NCI-H345 treated with DMSO at 0.1 percent for 48 hours (cell line): Measurements from ENCODE around the gene INAFM2.
A peak's percentile ranks its signal among the peaks of the same experiment; 100 is the strongest.

Experiments
- DNase-seq: peaks from one replicate; lab custom pipeline; 2025; ENCODE audit not compliant: unreplicated experiment; lab: John Stamatoyannopoulos, UW

INAFM2 gene

GRCh38 chr15:40323239-40323952, at the start of gene INAFM2:
Gene INAFM2 (plus strand): TSS chr15:40323692. CDS start chr15:40324056, 364 bp downstream.
- peak; percentile 54 for DNase-seq

DNA sequence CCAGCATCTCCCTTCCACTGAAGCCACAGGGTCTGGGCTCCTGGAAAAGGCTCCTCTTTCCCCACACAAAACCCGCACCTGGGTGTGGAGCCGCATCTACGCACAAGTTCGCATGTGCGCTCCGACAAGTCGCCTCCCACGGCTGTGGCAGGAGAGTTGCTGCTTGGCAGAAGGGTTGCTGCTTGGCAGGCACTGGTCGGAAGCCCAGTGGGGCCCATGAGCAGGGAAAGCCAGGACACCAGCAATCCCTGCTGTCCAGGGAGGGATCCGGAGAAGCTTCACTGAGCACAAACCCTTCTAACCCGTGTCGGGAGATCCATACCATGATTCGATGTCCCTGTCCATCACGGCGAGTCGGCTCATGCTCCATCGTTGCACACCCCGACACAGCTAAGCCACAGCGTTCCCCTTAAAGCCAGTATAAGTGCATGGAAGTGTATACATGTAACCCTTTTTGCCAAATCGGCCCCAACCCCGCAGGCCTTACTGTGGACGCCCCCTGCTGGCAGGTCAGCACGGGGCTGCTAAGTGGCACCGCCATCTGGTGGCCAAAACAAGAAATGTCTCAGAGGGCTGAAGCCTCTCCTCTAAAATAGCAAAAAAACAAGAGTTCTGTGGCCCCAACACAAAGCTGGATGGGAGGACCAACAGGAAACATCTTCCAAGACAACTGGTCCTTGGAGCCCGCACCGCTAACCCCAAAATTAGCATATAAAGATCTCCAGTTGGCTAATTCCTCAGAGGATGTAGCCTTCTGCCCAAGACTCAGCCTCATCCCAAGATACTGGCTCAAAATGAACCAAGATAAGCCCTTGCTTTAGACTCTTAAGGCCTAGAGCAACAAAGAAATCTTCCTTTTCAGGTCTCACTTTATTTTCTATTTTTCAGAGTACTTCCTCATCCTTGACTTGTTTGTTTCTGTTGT, 48.9 kb upstream of the INAFM2 start:
- peak; percentile 61 for DNase-seq

DNA sequence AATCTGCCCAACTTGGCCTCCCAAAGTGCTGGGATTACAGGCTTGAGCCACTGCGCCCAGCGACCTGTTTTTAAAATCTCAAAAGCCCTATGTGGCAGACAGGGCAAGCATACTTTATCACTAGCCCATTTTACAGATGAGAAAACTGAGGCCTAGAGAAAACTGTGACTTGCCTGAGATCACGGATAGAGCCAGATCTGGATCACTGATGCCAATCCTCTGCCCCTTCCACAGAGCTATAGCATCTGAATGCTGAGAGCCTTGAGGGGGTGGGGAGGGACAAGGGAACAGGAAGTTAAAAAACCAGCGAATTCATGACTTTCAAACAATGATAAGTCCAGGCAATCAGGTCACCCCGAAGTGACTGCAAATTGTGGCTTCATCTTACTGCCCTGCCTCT, 48.0 kb upstream of the INAFM2 start:
- no peak for DNase-seq

GRCh38 chr15:40275954-40276353, 47.5 kb upstream of the INAFM2 start:
- DNase-seq, result no peak

DNA sequence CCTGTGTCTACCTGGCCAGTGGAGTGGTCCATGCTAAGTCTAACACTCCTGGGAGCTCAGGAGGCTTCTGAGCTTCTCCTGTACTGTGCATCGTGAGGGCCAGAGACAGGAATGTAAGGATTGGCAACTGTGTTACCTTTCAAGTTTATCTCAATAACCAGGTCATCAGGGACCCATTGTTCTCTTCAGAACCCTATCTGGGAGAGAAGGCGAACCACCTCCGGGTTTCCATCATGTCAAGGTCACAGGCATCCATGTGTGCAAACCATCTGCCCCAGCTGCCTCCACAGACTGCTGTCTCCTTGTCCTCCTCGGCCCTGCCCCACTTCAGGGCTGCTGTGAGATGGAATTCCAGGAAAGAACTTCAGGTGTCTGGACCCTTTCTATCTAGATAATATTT, 46.6 kb upstream of the INAFM2 start:
- no peak for DNase-seq

- no peak for DNase-seq
Measured at GRCh38 chr15:40277471-40277870, 46.0 kb upstream of the INAFM2 start.

- no peak for DNase-seq
Measured at GRCh38 chr15:40278026-40278425, 45.5 kb upstream of the INAFM2 start.

DNA sequence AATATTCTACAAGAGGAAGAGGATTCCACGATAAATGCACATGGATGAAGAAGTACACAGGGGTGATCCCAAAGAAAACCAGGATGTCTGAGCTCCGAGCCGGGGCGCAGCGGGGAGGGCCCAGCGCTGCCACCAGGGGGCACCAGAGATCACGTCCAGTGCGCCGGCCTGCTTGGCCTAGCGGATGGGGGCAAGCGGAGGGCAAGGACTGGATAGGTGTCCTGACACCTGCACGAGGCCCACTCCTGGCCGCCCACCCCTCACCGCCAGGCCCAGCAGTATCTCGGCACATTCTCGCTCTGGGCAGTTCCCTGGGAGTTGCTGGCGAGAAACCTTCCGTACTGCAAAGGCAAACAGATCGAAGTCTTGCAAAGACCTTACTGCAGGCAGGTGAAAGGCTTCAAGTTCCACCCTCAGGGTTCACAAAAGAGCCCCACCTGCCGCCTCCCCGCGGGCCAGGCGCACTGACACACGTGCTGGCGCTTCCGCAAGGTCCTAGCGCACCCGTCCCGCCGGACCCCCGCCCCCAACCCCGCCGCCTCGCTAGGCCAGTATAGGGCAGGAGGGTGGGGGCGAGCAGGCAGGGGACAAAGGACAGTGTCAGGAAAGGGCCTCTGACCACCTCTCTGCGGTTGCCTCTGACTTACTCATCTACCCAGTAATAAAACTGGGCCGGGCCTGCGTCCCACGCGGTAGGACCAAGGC, 43.9 kb upstream of the INAFM2 start:
- peak; percentile 21 for DNase-seq

GRCh38 chr15:40280260-40281056, 43.0 kb upstream of the INAFM2 start:
- no peak for DNase-seq

DNA sequence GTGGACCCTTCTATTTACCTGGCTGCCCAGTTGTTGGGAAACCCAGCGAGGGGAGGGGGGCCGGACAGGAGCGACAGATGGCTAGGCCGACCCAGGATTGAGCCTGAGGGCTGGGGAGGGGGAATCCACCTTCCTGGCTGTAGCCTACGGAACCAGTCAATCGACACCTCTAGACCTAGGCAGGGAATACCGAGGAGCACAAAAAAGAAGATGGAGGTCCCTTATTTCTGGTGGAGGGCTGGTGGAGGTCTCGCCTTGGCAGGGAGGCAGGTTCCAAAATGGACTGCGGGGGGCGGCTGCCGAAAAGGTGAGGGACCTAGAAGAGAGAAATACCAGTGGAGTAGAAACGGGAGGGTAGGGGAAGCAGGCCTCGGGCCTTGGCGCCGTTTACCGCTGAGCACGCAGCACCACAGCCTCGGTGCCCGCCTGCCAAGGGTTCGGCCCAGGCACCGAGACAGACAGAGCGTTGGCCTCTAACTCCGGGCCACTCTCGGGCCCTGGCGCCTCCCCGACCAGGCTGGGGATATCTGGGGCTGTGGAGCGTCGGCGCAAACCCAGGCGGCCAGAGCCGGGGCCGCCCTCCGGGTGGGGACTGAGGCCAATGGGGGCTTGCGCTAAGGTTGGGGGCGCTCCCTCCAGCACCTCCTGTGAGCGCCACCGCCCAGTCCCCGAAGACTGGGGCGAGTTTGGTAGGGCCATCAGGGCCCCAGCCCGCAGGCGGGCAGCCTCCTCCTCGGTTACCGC, 42.3 kb upstream of the INAFM2 start:
- no peak for DNase-seq

GRCh38 chr15:40281801-40282146, 41.7 kb upstream of the INAFM2 start:
- DNase-seq, result no peak

DNA sequence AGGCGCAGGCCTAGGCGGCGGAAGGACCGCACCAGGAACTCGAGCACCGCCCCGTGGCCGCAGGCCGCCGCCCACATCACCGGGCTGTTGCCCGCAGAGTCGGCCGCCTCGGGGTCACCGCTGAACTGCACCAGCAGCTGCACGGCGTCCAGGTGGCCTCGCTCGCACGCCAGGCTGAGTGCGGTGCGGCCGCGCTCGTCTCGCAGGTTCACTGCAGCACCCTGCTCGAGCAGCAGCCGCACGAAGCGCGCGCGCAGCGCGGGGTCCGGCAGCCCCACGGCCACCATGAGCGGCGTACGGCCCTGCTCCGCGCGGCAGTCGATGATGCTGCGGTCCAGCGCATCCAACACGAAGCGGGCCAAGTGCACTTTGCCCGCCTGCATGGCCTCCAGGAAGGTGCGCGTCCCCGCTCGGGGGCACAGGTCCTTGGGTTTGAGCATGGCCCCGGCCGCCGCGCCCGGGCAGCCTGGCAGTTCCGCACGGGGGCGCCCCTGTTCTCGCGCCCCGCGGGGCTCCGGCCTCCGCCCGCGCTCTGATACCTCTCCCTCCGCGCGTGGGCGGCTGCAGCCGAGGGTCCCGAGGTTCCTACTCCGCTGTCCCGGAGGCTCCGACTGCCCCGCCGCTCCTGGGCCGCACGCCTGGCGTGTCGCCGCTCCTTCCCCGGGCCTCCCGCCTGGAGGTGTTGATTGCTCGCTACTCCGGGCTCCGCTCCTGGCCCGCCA, 41.2 kb upstream of the INAFM2 start:
- no peak for DNase-seq

DNA sequence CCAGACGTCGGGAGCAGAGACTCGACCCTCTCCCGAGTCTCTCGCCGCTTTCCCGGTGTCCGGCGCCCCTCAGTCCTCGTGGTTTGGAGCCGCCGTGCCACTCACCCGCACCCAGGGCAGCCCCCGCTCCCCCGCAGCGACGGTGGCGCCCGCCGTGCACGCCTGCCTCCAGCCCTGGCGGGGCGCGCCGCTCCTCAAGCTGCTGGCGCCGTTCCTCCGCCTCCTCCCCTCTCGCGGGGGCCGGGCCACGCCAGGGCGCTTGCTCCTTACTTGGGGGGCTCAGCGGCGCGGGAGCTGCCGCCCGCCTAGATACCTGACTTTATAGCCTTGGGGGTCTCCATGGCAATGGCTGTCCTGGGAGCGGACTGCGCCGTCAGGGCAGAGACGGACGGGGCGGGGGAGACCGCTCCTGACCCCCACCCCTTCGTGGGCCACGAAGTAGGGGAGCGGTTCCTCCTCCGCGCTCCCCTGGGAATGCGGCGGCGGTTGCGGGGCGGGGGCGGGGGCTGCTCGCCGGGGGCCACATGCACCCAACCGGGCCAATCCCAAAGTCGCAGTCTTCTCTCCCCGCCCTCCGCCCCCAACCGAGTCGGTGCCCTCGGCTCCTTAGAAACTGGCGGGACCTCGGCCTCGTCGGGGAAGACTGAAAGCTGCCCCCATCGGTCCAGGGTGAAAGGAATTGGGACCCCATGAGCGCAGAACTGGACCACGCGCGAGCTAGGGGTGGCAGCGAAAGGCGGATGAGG, 40.5 kb upstream of the INAFM2 start, which contains the start of gene ANKRD63:
Gene ANKRD63 (minus strand): TSS at position 196 of the 746 bp plus-strand sequence. CDS start 478 bp downstream, outside the sequence.
- DNase-seq, result no peak

DNA sequence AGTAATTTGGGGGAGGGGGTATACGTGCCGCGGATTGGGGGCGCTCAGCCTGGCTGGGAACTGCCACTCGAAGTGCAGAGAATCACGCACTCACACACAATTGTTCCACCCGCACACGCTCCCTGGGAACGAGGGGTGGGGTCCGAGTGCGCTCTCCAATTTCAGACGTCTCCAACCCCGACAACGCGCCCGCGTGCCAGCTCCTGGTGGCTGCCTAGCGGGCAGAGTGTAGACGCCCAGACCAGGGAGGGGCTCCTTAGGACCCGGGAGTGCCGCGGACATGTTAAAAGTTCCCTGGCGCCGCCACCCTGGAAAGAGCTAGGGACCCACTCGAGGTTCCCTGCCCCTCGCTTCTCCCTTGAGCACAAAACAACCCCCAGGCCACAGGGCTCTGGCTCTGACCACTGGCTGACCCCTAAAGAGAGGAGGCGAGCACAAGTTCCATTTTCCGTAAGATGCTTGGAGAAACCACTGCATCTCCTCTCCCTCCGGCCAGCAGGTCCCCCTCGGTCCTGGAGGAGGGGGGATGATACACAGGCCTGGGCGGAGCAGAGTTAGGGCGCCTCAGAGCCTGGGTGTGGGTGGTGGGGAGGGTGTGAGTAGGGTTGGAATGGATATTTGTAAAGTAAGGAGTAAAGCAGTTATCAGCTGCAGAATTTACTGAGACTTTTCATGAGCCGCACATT, 39.7 kb upstream of the INAFM2 start:
- DNase-seq, result no peak

DNA sequence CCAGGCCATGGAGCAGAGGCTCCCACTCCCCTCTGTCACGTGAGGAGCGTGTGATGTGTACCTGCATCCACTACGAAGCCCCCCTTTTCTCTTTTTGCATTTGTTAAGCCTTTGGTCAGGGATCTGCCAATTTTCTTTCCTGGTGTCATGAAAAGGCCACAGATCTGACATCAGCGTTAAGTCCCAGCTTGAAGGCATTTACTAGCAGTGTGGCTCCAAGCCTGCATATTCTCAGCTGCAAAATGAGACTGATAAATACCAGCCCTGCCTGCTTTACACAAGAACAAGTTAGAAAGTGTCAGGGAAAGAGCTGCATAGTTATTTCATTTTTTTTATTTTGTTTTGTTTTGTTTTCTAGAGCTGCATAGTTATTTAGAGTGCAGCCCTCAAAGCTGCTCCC, 38.3 kb upstream of the INAFM2 start:
- DNase-seq, result no peak

DNA sequence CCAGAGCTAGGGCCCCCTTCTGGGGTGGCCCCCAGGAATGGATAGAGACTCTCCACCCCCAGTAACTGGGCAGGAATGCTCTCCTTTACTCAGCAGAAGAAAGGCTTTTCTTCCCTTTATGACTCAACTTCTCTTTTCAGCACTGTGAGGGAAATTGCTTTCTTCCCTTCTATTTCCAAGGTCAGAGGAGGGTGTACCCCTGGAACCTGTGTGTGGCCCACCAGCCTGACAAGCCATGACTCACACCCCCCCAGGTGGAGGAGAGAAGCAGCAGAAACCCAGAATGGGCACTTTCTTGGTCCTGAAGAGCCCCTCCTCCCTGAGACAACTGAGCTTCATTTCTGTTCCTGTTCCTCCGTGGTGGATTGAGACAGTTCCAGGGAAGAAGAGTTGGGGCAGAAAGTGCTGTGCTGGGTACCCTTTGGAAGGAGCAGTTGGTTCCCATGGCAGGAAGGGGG, 37.9 kb upstream of the INAFM2 start:
- DNase-seq, result no peak

- no peak for DNase-seq
Measured at GRCh38 chr15:40286061-40286532, 37.4 kb upstream of the INAFM2 start.

DNA sequence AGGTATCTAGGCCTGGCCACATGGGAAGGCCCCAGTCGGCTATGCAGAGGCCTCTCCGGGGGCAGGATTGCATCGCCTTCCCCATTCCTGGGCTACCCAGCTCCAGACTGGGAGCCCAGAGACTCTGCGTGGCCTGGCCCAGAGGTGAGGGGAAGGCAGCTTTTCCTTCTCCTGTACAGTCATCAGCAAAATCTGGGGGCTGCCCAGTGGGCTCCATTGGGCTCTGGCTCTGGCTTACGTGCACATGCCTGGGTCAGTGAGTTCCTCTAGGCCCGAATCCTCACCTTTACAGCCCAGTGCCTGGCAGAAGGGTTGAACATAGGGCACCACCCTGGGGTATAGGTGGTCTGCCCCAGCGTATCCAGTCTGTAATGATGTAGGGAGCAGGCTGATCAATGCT, 36.7 kb upstream of the INAFM2 start:
- no peak for DNase-seq
